Fibroblast of skin of right biceps (primary cell): Measurements from ENCODE around the gene FN1.
A peak's percentile ranks its signal among the peaks of the same experiment; 100 is the strongest.
"Not testable (repeated sequence)": the region's sequence is repeated elsewhere in the genome, so short reads cannot be mapped to it uniquely, and the experiment has no call there.

Experiments
- DNase-seq: peaks from one replicate; pipeline ENCODE4 v3.0.0-alpha.2; 2013

Gene FN1

GRCh38 chr2:215422676-215423075, 13.2 kb downstream of the FN1 start:
- no peak for DNase-seq

- no peak for DNase-seq
Measured at GRCh38 chr2:215421859-215422461, 13.9 kb downstream of the FN1 start.

- DNase-seq, result no peak
Measured at GRCh38 chr2:215420471-215420935, 15.4 kb downstream of the FN1 start.

- no peak for DNase-seq
Measured at GRCh38 chr2:215419769-215420470, 15.9 kb downstream of the FN1 start.

- DNase-seq, result no peak
Measured at GRCh38 chr2:215419113-215419512, 16.8 kb downstream of the FN1 start.

- DNase-seq, result no peak
Measured at GRCh38 chr2:215418064-215418963, 17.6 kb downstream of the FN1 start.

GRCh38 chr2:215417400-215417951, 18.4 kb downstream of the FN1 start:
- no peak for DNase-seq

- no peak for DNase-seq
Measured at GRCh38 chr2:215416656-215417055, 19.2 kb downstream of the FN1 start.

GRCh38 chr2:215415820-215416577, 19.9 kb downstream of the FN1 start:
- DNase-seq, result no peak

- DNase-seq, result no peak
Measured at GRCh38 chr2:215415218-215415617, 20.6 kb downstream of the FN1 start.

- DNase-seq, result no peak
Measured at GRCh38 chr2:215414674-215415073, 21.2 kb downstream of the FN1 start.

- no peak for DNase-seq
Measured at GRCh38 chr2:215413974-215414373, 21.9 kb downstream of the FN1 start.

GRCh38 chr2:215413484-215413777, 22.4 kb downstream of the FN1 start:
- DNase-seq, result no peak

- DNase-seq, result no peak
Measured at GRCh38 chr2:215411941-215412743, 23.7 kb downstream of the FN1 start.

- DNase-seq, result peak; percentile 96
Measured at GRCh38 chr2:215410932-215411285, 25.0 kb downstream of the FN1 start.

GRCh38 chr2:215410181-215410931, 25.5 kb downstream of the FN1 start:
- not testable (repeated sequence) for DNase-seq

GRCh38 chr2:215409331-215410127, 26.3 kb downstream of the FN1 start:
- DNase-seq, result no peak

GRCh38 chr2:215408441-215408840, 27.4 kb downstream of the FN1 start:
- not testable (repeated sequence) for DNase-seq

GRCh38 chr2:215407590-215408264, 28.1 kb downstream of the FN1 start:
- DNase-seq, result no peak

GRCh38 chr2:215407061-215407460, 28.8 kb downstream of the FN1 start:
- DNase-seq, result no peak
